NB4 (cell line): ENCODE data around the gene CFAP53.

Source experiments
- CTCF ChIP-seq: IDR thresholded peaks from one replicate; pipeline ENCODE4 v1.5.1; 2012; ENCODE audit warnings: low read depth, low read length
- POLR2A ChIP-seq: IDR thresholded peaks from 2 replicates; pipeline ENCODE4 v1.6.1; 2011; ENCODE audit warnings: mild to moderate bottlenecking; ENCODE audit not compliant: insufficient read length; ENCODE audit errors: extremely low read depth

GRCh38 chr18:50199921-50200320 lies 66.4 kb downstream of the CFAP53 start:
- TF ChIP-seq CTCF (no peak), POLR2A (no peak)
